ENCODE data around the gene MACROD2.

GRCh38 chr20:14826543-14827313, 831.4 kb downstream of the MACROD2 start:
- no peak for TF ChIP-seq EZH2 (IDR thresholded peaks at IDR 0.05; ENCODE audit: borderline replicate concordance, insufficient read depth, low read depth, low read length, poor library complexity, severe bottlenecking)
- no peak for TF ChIP-seq CTCF (IDR thresholded peaks at IDR 0.05)
